GM12874 (cell line): ENCODE measurements around the gene TPRX1.

Experiments
- TF ChIP-seq, protein P1 (sequence below): IDR thresholded peaks from 2 replicates; pipeline ENCODE4 v1.5.1; 2011; ENCODE audit warnings: low read depth, mild to moderate bottlenecking, control low read depth, low read length, moderate library complexity; ENCODE audit not compliant: insufficient read depth

Gene TPRX1

DNA sequence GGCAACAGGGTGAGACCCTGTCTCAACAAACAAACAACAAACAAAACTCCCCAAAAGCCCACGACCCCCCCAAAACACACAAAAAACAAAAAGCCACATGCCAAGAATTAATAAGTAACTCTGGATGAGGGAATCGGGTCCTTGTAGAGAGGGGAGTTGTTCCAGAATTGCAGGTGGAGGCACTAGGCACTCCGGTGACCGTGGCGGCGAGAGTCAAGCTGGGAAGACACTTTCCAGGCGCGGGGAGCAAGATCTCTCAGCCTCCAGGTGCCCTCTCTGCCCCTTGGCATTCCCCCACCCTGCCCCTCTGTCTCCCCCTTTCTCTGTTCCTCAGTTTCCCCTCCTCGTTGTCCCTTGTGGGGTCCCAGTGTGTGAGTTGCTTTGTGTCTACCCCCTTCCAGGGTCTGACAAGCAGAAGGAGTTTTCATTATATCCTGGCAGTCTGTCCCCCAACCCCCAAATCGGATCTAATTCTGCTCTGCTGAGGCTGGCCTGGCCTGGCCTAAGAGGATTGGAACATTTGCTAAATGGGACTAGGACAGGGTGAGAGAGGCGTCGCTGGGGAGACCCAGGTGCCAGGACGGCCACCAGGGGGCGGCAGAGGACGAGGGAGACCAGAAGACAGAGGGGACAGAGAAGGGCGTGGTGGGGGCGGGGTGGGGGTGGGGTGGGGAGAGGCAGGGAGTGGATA, 9.1 kb upstream of the TPRX1 start:
- TF ChIP-seq, protein P1, sequence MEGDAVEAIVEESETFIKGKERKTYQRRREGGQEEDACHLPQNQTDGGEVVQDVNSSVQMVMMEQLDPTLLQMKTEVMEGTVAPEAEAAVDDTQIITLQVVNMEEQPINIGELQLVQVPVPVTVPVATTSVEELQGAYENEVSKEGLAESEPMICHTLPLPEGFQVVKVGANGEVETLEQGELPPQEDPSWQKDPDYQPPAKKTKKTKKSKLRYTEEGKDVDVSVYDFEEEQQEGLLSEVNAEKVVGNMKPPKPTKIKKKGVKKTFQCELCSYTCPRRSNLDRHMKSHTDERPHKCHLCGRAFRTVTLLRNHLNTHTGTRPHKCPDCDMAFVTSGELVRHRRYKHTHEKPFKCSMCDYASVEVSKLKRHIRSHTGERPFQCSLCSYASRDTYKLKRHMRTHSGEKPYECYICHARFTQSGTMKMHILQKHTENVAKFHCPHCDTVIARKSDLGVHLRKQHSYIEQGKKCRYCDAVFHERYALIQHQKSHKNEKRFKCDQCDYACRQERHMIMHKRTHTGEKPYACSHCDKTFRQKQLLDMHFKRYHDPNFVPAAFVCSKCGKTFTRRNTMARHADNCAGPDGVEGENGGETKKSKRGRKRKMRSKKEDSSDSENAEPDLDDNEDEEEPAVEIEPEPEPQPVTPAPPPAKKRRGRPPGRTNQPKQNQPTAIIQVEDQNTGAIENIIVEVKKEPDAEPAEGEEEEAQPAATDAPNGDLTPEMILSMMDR, result peak; percentile 73

DNA sequence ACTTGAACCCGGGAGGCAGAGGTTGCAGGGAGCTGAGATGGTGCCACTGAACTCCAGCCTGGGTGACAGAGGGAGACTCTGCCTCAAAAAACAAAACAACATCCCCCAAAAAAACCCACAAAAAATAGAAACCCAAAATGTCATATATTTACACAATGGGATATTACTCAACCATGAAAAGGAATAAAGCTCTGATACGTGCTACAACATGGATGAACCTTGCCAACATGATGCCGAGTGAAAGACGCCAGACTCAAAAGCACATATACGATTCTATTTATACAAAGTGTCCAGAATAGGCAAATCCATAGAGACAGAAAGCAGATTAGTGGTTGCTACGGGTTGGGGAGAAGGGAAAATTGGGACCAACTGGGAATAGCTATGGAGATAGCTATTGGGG, 2.1 kb upstream of the TPRX1 start:
- TF ChIP-seq, protein P1, result no peak

DNA sequence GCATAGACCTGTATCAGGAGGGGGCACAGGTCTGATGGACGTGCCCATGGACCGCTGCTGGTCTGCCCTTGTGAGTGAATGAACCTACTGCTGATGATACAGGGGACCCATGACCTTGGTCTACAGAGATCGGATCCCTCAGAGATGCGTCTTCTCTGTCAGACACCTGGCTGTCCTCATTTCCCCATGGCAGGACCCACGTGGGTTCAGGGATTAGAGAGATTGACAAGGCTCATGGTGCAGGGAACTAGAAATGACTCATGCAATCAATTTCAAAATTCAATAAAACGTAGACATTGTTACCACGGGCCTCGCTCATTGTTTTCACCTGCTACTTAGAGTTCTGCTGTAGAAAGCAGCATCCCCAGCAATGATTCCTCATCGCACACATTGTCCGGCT, 962 bp upstream of the TPRX1 start:
- TF ChIP-seq, protein P1, result no peak

DNA sequence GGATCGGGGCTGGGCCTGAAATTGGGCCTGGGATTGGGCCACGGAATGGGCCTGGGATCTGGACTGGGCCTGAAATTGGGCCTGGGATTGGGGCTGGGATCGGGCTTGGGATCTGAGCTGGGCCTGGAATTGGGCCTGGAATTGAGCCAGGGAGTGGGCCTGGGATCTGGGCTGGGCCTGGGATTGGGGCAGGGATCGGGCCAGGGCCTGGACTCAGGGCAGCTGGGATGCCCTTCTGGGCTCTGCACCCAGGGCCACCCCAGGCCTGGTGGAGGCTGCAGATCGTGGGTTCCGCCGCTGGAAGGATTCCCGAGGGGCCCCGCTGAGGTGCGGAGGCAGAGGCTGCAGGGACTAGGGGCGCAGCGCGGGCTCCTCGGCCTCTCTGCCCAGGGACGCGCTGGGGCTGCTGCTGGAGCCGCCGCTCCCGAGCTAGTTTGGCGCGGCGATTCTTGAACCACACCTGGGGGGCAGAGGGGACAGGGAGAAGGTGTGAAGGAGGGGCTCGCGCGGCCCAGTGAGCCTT, 1.8 kb downstream of the TPRX1 start:
- TF ChIP-seq, protein P1, result no peak

DNA sequence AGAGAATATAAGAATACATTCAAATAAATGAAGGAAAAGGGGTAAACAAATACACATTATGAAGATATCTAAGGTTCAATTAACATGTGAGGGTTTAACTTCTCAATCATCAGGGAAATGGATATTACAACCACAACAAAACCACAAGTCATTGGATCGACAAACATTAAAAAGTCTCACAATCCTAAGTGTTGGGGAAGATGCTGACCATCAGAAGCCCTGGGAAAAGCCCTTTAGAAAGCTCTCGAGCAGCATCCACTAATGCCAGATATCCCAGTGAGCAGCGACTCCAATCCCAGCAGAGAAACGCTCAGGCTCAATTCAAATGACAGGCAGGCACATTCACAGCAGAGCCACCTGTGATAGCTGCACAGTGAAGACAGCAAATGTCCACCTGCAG, 3.1 kb downstream of the TPRX1 start:
- TF ChIP-seq, protein P1, result no peak

DNA sequence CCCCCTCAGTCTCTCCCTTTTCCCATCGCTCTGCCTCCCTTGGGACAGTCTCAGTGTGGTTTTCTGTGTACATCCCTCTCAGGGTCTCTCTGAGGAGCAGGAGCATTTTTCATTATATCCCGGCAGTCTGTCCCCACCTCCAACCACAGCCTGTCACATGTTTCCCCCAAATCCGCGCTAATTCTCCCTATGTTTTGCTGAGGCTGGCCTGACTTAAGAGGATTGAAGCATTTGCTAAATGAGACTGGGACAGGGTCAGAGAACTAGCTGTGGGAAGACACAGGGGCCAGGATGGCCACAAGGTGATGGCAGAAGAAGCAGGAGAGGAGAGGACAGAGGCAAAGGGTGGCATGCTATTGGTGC, 5.5 kb downstream of the TPRX1 start:
- TF ChIP-seq, protein P1, result no peak

DNA sequence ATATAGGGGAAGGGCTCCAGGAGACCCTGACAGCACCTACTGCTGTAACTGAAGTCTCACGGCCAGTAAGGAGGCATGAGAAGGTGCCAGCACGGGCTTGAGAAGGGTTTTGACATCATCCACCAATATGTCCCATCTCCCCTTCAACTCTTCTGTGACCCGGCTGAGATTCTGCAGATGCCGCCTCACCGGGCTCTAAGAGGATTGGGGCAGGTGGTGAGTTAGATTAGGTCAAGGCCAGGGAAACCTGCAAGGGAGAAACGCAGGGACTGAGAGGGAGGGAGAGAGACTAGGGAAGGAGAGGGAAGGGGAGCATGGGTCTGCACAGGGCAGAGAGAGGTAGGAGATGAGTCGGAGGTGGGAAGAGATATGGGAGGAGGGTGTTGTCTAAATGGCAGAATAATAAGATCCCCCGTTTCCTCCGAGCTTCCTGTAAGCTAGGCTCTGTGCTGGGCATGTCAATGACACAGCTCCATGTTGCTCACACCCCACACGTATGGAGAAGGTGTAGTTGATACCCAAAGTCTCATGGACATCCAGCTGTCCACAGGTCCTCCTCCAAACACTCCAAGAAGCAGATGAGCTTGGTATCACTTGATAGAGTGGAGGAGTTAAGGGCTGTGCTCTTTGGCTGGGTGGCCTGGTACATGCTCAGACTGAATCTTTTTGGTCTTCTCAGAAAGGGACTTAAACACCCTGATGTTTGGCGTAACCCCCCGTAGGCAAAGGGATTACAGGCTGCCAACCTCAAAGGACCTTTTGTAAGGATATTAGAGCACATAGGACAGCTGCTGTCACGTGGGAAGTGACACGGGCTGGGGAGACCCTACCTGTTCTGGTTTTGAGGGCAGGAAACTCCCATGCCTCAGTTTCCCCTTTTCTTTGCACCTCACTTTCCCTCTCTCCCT, 6.1 kb downstream of the TPRX1 start:
- TF ChIP-seq, protein P1, result no peak
